Astrocyte of the spinal cord (primary cell): ENCODE measurements around the gene IQCF6.
"Not testable (repeated sequence)": the region's sequence is repeated elsewhere in the genome, so short reads cannot be mapped to it uniquely, and the experiment has no call there.

Experiments
- DNase-seq: peaks from one replicate; pipeline ENCODE4 v3.0.0; 2011; ENCODE audit warnings: low read depth, low spot score
- H3K4me3 ChIP-seq: 2 replicates; pipeline ENCODE4 v1.5.1; 2011; ENCODE audit warnings: low read depth, mild to moderate bottlenecking, low read length, moderate library complexity
- CTCF ChIP-seq: IDR thresholded peaks from 2 replicates; pipeline ENCODE4 v1.5.1; 2012; ENCODE audit warnings: low read depth, mild to moderate bottlenecking, low read length, inconsistent platforms
- in situ Hi-C: cut with HindIII; loops from 2 replicates; pipeline ENCODE4 v1.10.0; 2017; ENCODE audit warnings: low sequenced_read_pairs

Gene IQCF6

GRCh38 chr3:51799879-51800749, 21.1 kb upstream of the IQCF6 start:
- H3K4me3 ChIP-seq: no peak overlapping the region
- peak; percentile 80 for DNase-seq
- in situ Hi-C loops: no loop called here
- TF ChIP-seq CTCF: peak; percentile 73

GRCh38 chr3:51798411-51798963, 19.4 kb upstream of the IQCF6 start:
- in situ Hi-C loops: no loop called here
- no peak for DNase-seq
- no peak overlapping the region for H3K4me3 ChIP-seq
- no peak for TF ChIP-seq CTCF

DNA sequence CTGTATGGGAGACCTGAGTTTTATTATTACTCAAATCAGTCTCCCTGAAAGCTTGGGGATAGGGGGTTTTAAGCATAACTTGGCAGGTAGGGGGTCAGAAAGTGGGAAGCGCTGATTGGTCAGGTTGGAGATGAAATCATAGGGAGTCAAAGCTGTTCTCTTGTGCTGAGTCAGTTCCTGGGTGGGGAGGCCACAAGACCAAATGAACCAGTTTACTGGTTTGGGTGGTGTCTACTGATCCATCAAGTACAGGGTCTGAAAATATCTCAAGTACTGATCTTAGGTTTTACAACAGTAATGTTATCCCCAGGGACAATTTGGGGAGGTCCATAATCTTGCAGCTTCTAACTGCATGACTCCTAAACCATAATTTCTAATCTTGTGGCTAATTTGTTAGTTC, 17.8 kb upstream of the IQCF6 start:
- in situ Hi-C loops: no loop called here
- no peak overlapping the region for H3K4me3 ChIP-seq
- DNase-seq: no peak
- no peak for TF ChIP-seq CTCF

DNA sequence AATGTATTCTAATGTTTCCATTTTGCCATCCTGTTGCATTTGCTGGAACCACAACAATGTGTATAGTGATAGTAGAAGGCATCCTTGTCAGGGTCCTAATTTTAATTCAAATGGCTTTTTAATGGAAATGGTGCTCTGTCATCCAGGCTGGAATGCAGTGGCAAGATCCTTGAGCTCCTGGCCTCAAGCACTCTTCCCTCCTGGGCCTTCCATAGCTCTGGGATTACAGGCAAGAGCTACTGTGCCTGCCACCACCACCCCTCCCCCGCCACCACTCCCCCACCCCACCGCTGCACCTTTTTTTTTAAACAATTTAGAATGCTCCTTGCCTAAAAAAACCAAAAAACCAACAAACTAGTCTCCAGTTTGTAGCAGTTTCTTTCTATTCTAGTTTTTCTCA, 15.2 kb upstream of the IQCF6 start:
- DNase-seq: no peak
- no peak overlapping the region for H3K4me3 ChIP-seq
- in situ Hi-C loops: no loop called here
- TF ChIP-seq CTCF: no peak

GRCh38 chr3:51792206-51792605, 13.2 kb upstream of the IQCF6 start:
- no peak for DNase-seq
- H3K4me3 ChIP-seq: no peak overlapping the region
- no peak for TF ChIP-seq CTCF
- in situ Hi-C loops: no loop called here

GRCh38 chr3:51789437-51789836, 10.4 kb upstream of the IQCF6 start:
- H3K4me3 ChIP-seq: no peak overlapping the region
- in situ Hi-C loops: no loop called here
- no peak for DNase-seq
- no peak for TF ChIP-seq CTCF

DNA sequence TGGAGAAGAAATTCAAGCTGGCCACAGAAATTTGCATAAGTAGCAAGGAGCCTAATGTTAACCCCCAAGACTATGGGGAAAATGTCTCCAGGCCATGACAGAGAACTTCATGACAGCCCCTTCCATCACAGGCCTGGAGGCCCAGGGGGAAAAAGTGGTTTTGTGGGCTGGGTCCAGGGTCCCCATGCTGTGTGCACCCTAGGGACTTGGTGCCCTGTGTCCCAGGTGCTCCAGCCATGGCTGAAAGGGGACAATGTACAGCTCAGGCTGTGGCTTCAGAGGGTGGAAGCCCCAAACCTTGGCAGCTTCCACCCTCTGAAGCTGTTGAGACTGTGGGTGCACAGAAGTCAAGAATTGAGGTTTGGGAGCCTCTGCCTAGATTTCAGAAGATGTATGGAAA, 8.5 kb upstream of the IQCF6 start:
- DNase-seq, H3K4me3 ChIP-seq, in situ Hi-C loops: not testable (repeated sequence)
